GM21423 (cell line): ENCODE data around the gene SOHLH1.
"Not testable (repeated sequence)": the region's sequence is repeated elsewhere in the genome, so short reads cannot be mapped to it uniquely, and the experiment has no call there.

Experiments used
- ATAC-seq: cut with Tn5 transposase; IDR thresholded peaks from one replicate; pipeline ENCODE4 v1.9.1; 2021; ENCODE audit warnings: mild to moderate bottlenecking, moderate library complexity; ENCODE audit not compliant: unreplicated experiment

Gene SOHLH1

DNA sequence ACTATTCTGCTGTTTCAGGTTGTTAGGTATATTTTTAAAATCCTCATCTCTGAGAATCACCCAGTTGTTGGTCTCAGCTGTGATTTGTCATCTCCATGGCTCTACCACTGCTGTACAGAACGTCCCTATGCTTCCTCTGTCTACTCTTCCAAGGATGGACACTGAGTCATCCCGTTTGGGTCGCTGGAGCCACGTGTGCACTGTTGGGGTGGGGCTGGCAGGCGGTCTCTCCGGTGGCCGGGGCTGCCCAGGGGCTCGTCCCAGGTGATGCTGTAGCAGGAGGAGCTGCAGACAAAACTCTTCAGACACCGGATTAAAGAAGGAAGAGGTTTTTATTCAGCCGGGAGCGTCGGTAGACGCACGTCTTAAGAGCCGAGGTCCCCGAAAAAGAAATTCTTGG, 19.2 kb downstream of the SOHLH1 start:
- ATAC-seq: no peak

DNA sequence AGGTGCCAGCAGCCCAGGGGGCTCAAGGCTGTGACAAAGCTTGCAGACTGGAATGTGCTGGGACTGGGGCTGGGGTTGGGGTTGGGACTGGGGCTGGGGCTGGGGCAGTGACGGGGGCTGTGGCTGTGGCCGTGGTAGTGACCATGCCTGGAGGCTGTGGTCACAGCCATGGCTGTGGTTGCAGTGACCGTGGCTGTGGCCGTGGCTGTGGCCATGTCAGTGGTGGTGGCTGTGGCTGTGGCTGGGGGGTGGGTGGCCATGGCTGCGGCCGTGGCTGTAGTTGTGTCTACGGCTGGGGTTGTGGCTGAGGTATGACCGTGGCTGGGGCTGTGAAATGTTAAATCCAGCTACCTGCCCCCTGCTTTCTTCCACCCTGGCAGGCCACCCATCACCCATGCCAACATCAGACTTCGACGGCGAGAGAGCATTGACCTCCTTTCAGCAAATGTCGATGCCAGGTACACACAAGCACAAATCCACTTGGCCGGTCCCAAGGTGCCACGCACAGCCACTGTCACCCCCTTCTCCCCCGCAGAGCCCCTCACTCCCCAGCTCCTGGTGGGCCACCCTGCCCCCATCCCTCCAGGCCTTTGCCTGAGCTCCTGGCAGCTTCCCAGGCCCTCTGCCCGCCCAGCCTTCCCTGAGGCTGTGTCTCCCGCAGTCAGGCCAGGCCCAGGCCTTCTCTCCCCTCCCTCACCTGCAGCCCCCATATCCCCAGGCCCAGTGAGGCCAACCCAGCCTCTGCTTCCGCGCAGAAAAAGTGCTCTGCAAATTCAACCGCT, 20.9 kb downstream of the SOHLH1 start:
- ATAC-seq: no peak

DNA sequence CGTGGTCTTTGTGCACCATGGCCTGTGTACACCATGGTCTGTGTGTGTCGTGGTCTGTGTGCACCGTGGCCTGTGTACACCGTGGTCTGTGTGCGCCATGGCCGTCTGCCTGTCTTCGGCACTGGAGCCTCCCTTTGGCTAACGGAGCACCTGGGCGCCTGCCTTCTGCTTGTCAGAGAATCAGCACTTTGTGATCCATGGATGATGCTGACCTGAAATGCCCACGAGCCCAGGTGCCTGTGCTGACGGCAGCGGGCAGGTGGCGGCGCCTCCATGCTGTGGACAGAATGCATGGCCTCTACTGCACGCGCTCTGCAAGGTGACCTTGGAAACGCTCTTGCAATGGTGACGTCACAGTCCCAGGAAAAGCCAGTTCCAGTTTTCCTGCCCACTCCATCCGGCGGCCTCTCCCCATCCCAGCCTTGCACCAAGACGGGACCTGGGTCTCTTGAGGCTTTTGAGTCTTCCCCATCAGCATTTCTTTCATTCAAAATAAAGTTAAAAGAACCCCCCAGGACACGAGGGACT, 21.6 kb downstream of the SOHLH1 start:
- ATAC-seq: no peak

DNA sequence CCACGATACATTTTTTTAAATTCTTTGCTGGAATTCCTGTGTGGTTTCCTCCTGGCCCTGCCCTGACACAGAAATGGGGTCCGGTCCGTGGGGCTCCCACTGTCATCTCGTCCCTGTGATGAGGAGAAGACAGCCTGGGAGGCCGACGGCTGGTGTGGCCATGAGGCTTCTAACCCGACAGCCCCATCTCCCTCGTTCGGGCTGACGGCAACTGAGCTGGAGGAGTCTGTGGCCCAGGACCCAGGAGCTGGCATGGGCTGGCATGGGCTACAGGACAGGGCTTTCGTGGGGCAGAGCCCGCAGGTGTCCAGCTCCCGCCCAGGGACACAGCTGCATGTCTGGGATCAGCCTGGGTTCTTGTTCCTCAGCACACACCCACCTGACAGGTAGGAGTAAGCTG, 22.4 kb downstream of the SOHLH1 start:
- no peak for ATAC-seq

DNA sequence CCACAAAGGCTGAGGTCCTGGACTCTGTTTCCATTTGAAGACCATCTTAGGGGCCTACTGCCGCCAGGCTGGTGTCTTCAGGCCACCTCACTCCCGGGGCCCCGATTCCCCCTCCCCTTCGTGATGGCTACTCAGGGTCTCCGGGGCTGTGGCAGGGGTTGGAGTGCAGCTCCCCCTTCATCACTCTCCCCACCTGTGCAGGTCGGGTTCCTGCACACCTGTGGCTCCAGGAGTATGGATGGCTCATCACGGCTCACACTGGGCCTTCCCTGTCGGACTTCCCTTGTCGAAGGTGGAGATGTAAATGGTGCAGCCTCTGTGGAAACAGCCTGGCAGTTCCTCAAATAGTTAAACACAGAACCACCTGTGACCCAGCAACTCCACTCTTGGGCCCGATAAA, 24.3 kb downstream of the SOHLH1 start:
- ATAC-seq: no peak

DNA sequence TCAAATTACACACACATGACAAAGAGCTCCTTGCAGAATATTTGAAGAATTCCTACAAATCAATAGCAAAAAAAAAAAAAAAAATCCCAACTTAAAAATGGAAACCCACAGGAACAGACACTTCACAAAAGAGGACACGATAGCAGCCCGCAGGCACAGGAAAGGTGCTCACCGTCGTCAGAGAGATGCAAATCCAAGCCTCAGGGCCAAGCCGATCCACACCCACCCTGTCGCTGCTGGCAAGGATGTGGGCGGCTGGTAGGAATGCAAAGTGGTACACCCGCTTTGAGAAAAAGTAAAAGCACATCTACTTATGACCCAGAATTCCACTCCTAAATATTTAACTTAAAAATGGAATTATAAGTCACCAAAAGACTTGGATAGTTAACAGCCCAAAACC, 25.3 kb downstream of the SOHLH1 start:
- ATAC-seq: no peak

DNA sequence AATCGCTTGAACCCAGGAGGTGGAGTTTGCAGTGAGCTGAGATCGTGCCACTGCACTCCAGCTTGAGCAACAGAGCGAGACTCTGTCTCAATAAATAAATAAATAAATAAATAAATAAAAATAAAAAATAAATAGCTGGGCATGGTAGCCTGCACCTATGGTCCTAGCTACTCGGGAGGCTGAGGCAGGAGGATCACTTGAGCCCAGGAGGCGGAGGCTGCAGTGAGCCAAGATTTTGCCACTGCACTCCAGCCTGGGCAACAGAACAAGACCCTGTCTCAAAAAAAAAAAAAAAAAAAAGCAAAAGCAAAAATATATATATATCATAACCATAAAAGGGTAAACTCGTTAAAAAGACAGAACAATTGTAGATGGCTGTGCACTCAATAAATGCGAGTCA, 26.5 kb downstream of the SOHLH1 start:
- not testable (repeated sequence) for ATAC-seq

DNA sequence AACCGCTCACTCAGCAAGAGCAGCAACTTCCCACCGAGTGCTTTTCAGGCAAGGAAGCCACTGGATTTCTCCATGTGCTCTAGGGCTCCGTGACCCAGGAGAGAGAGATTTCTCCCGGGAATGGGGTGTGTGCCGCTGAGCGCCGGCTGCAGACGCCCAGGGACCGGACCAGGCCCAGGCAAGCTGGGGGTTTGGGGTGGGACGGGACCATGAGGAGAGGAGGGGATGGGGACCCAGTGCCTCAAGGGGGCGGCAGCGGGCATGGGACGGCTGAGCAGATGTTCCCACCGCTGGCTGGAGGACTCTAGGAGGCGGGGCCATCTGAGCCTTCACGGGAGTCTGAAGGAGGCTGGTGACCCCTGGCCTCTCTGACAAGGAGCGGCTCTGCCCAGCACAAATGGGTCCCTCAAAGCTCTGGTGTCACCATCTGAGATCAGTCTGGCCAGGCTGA, 27.7 kb downstream of the SOHLH1 start:
- no peak for ATAC-seq

DNA sequence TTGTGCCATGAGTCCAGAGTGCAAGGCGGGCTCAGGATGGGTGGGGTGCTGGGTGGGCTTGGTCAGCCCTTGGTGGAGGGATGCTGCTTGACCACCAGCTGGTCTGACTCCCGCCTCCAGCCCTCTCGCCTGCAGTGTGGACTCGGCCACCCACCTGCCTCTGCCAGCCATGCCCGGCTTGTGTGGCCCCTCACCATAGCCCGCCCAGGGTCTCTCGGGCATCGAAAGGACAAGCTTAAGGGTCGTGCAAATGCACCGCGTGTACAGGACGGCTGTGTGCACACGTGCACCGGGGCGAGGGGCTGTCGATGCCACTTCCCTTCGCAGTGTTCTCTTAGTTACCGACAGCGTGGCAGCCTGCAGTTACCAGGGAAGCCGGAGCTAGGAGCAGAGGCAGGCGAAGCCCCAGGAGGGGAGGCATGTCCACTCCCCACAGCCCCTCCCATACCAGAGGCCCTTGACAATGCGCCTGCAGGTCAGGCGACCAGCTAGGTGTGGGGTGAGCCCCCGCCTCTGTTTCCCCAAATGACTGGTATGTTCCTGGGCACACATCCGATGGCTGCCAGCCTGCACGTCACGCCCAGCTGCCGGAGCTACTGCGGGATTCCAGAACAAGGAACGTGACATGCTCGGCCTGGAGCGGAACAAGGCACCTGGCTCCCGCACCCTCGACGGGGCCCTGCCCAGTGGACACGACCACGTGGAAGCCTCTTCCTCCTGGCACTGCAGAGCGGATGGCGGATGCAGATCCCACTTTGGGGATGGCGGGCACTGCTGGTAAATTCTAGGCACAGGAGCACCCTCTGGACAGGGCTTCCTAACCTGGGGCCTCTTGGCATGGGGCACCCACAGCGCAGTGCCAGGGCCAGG, 28.3 kb downstream of the SOHLH1 start:
- no peak for ATAC-seq

DNA sequence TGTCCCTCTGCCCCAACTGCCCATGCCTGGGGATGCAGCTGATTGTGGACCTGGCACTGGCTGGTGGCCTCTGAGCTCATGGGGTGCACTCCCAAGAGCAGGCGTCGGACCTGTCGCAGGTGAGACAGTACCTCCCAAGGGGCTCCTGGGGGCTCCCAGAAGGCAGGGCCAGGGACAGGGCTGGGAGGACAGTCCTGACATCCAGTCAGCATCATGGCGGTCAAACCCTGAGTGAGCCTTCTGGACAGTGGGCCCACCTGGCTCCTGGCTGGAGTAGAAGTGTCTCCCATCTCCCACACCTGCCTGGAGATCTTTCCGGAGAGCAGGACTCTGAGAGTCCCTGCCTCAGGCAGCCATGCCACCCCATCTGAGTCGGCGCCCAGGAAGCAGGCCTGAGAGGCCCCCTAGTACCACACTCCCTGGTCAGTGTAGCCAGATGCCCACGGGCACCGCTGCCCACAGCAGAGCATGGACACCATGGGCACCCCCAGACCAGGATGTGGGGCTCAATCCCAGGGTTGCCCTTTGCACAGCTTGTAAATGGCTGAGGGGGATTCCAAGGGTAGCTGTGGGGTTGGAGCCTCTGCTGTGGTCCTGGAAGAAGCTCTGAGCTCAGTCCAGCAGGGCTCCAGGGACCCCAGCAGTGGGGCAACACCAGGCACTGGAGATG, 29.5 kb downstream of the SOHLH1 start:
- ATAC-seq: no peak

DNA sequence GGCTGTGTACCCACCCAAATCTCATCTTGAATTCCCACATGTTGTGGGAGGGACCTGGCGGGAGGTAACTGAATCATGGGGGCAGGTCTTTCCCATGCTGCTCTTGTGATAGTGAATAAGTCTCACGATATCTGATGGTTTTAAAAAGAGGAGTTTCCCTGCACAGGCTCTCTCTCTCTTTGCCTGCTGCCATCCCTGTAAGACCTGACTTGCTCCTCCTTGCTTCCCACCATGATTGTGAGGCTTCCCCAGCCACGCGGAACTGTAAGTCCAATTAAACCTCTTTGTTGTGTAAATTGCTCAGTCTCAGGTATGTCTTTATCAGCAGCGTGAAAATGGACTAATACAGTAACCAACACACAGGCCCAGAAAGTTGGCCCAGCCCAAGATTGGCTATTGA, 30.3 kb downstream of the SOHLH1 start:
- ATAC-seq: not testable (repeated sequence)

DNA sequence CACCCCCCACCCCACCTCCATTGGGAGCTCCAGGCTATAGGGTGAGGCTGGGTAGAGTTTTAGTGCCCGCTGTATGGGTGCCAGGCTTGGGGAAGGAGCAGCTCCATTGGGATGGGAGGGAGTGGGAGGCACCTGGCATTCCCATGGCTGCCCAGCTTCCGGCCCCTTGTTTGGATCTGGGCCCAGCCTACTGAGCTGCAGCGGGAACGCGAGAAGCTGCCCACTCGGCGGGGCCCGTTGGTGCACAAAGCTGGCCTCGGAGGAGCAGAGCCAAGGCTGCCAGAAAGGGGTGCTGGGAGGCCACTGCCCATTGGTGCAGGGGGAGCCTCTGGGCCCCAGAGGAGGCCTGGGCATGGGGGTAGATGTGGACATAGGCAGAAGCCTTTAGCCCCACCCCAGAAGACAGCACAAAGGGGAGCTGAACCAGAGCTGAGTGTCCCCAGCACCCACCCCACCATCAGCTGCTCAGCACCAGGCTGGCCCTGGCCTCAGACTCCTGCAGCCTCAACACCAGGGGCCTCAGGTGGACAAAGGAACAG, 31.7 kb downstream of the SOHLH1 start:
- no peak for ATAC-seq

DNA sequence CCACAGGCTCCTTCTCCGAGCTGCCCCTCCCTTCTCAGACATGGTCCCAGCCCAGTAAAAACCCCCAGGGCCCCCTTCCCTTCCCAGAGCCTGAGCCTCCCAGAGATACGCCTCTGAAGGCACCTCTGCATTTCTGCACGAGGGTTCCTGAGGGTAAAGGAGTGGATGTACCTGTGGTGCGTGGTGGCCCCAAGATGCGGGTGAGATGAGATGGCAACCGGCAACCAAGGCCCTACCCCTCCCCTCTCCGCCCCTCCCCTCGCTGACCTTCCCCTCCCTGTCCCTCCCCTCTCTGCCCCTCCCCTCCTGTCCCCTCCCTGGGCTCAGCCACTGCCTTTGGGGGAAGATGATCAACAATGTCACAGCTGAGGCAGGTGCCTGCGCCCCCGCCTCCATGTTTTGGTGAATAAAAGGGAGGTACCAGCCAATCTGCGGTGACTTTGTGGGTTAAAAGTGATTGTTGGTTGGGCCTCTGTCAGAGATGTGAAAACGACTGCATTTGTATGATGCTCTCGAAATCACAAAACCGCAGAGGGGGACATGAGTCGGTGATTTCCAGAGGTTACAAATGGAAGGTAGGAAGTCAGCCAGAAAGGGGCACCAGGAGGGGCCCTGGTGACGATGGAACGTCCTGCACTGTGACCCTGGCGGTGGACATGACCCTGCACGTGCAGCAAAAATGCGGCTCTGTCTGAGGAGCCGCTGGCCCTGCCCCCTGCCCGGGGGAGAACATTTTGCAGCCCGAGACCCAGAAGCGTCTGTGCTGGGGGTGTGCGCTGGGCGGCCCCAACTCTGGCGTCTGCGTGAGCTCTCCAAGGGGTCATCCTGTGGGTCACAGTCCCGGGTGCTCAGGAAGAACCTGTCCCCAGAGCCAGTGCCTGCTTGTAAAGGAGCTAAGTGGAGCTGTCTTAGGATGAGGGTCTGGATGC, 32.5 kb downstream of the SOHLH1 start:
- no peak for ATAC-seq

DNA sequence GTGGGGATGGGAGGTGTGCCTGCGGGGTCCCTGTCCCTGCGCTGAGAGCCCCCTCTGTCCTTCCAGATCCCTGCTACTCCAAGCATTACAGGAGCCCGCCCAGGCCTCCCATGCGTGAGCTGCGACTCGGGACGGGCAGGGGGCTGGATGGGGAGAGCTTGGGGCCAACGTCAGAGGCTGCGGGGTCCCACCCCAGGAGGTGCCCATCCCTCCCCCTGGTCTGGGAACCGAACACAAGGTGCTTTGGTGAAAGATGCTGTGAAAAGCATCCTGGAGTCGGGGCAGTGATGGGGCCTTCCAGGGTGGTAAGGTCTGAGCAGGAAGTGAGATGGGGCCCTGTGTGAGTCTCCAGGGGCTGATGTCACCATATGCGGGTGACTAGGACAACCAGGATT, 33.5 kb downstream of the SOHLH1 start:
- no peak for ATAC-seq

DNA sequence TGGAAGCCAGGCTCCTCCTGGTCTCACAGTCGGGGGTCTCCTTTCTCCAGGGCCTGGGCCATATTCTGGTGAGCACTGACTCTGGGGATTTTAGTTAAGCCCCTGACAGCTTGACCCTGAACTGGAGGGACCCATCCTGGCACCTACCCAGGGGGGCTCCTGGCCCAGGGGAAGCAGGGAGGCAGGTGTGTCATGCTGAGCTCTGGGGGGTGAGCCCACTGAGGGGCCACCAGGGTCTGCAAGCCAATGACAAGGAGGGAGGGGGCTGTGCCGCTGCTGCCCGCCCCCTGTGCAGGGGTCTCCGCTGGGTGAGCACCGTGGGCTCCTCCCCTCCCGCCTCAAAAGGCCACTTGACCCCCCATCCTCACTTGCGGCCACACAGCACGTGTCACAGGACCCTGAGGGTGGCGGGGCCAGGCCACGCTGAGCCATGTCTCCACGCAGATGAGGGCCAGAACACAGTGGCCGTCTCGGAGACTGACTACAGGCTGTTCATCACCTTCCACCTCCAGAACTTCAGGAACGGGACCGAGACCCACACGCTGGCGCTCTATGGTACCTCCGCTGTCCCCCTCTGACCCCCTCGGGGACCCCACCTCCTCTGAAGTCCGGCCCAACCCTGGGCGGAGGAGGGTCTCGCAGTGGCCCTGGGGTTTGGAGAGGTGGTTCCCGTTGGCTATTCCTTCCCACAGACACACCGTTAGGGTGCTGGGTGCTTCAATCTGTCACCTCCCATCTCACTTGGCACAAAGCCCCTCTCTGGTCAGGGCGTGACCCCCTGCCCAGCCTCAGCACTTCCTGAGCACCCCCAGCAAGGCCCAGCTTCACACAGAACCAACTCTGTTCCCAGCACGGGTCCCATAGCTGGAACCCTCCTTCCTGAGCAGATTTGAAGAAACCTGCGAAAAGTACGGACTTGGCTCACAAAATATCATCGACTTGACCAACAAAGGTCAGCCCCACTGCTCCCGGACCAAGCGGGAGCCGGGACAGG, 34.2 kb downstream of the SOHLH1 start:
- ATAC-seq: no peak

DNA sequence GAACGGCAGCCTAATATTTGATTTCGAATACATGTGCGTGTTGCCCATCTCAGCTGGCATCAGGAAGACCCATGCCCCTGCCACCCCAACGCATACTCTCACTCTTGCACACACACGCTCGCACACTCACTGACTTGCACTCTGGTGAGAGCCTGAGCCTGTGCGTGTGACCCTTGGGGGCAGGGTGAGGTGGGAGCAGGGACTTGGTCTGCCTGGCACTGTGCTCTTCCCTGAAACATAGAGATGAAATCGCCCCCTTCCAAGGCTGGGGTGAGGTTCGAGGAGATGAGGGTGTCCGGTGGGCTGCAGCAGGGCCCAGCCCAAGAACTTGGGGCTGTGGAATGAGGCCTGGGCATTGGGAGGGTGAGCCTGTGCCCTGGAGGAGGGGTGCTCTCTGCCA, 35.0 kb downstream of the SOHLH1 start:
- ATAC-seq: no peak

DNA sequence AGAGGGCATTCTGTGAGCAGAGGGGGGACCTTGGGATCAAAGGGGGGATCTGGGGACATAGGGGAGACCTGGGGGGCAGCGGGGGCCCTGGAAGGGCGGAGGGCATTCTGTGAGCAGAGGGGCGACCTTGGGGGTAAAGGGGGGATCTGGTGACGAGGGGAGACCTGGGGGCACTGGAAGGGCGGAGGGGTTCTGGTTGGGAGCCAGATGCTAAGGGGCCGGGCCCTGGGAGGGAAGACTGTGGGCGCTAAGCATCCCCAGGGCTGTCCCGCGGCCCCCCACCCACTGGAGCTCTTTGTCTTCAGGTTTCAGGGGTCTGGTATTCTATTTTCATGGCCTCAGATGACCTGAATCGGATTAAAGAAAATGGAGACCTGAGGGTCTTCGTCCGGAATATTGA, 35.4 kb downstream of the SOHLH1 start:
- no peak for ATAC-seq

DNA sequence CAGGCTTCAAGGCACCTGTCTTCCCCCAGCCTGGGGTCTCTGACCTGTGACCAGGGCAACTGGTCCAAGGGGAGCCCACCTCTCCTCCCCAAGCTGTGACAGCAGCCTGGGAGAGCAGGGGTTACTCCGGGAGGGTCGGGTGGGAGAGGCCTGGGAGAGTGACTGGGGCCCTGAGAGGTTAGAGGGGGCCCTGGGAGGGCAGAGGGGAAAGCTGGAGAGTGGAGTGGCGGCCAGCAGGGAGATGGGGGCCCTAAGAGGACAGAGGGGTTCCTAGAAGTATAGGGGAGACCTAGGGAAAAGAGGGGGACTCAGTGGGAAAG, 35.9 kb downstream of the SOHLH1 start:
- no peak for ATAC-seq
